GM21360 (cell line): ENCODE results near the gene PSMD5.

ENCODE experiments used
- ATAC-seq: cut with Tn5 transposase; IDR thresholded peaks from one replicate; pipeline ENCODE4 v1.9.1; 2021; ENCODE audit warnings: mild to moderate bottlenecking, moderate library complexity; ENCODE audit not compliant: unreplicated experiment

PSMD5 gene

GRCh38 chr9:120842685-120843485 is at the start of gene PSMD5:
TSS of gene PSMD5 (minus strand) at chr9:120842922. CDS start at chr9:120842909, 13 bp downstream.
- peak; percentile 99 for ATAC-seq

DNA sequence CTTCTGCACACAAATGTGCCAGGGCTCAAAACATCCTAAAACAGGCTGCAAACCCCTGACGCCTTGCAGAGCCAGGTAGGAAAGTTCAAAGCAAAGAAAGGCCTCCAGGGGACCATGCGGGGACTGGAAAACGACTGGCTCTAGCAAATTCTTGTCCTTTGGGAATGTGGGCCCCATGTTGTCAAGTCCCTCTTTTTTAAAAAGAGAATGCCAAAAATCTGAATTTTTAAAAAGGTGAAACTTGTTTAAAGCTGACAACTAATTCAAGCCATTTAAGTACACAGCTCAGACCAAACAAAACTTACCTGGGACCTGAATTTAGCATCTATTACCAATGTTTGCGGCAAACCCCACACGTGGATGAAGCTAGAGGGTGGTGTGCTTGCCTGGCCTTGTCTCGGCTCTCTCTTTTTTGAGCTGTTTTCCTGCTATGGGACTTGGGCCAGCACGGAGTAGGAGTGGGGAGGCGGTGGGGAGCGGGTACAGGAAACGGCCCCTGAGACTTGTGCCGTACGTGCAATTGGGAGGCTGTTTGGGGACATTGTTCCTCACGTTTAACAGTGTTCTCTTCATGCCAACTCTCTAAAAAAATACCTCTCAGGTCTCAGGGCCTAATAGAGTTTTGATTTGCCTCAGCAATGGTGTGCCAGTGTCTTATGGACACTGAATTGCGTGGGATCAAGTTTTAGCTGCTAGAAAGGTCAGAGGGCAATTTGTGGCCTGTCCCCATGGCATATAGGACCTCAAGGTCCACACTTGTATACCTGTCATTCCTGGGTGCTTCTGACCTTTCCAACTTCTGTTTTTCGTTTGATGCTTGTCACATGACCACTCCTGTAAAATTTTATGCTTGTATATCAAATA is 49.4 kb upstream of the PSMD5 start:
- ATAC-seq = peak; percentile 24

GRCh38 chr9:120891245-120891883 is 48.6 kb upstream of the PSMD5 start:
- no peak for ATAC-seq

GRCh38 chr9:120890320-120891244 is 47.9 kb upstream of the PSMD5 start:
- ATAC-seq = no peak

DNA sequence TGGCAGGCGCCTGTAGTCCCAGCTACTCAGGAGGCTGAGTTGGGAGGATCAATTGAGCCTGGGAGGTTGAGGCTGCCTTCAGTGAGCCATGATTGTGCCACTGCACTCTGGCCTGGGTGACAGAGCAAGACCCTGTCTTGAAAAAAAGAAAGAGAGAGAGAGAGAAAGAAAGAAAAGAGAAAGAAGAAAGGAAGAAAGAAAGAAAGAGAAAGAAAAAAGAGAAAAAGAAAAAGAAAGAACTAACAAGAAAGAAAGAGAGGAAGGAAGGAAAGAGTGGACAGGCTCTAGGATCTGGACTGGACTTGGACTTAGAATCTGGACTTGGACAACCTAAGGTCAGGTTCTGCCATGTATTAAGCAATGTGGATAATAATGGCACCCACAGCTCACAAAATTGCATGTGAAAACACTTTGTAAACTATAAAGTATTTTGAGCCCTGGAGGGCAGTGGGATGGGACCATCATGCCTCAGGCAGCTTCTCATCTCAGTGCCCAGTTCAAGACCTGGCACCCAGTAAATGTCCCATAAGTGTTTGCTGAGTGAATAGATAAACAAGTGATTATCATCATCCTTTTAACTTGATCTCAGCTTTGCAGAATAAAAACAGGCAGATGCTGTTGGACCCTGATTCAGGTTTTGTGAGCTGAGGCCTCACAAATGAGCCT is 47.0 kb upstream of the PSMD5 start:
- no peak for ATAC-seq

DNA sequence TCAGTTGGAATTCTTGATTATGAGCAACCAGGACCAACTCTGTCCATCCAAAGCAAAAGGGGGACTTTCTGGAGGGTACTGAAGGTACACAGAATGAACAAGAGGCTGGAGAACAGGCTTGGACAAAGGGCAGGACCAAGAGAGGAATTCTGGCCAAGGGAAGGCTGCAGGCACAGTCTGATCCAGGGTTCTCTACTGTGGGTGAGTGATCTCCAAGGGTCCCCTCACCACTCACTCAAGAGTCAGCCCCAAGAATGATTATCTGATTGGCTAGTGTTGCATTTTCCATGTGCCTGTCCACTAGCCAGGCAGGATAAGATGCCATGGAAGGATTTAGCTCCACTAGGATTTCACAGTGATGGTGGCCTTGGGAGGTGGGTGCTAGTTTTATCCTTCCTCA is 45.9 kb upstream of the PSMD5 start:
- no peak for ATAC-seq

GRCh38 chr9:120886490-120886967 is 43.8 kb upstream of the PSMD5 start:
- no peak for ATAC-seq

GRCh38 chr9:120885958-120886357 is 43.2 kb upstream of the PSMD5 start:
- no peak for ATAC-seq

DNA sequence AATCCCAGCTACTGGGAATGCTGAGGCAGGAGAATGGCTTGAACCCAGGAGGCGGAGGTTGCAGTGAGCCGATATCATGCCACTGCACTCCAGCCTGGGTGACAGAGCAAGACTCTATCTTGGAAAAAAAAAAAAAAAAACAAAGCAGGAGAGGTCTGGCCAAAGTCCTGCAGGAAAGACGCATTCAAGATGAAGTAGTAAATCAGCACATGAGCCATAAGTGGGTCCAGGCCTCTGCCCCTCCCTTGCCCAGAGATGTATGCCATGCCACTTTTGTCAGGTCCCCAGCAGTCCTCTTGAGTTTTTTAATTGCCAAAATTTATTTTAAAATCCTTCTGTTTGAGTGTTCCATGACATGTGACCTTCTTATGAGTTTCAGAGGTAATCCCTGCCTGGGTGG is 42.7 kb upstream of the PSMD5 start:
- no peak for ATAC-seq

GRCh38 chr9:120883608-120883996 is 40.9 kb upstream of the PSMD5 start:
- no peak for ATAC-seq

DNA sequence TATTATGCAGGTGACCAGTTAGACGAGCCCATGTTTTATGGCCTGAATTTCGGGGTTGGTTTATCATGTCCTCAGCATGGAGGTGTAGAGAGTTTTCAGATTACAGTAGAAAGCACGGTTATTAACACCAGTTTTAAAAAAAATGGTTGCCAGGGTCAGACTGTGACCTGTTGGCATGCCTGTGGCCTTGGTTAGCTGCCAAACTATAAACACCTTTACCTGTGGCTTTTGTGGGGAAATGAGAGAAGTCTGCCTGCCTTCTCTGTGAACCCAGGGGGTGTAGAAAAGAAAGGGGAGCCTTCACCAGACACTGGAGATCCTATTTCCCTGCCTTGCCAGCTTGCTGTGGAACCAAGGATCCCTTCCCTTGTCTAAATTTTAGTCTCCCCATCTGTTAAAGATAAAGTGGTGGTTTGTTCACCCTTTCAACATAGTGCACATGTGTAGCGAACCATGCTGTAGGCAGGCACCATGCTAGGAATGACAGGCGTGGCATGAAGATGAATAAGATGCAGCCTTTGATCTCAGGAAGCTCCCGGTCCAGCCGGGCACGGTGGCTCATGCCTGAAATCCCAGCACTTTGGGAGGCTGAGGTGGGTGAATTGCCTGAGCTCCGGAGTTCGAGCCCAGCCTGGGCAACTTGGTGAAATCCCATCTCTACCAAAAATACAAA is 40.3 kb upstream of the PSMD5 start:
- no peak for ATAC-seq

GRCh38 chr9:120879446-120879845 is 36.7 kb upstream of the PSMD5 start:
- no peak for ATAC-seq

DNA sequence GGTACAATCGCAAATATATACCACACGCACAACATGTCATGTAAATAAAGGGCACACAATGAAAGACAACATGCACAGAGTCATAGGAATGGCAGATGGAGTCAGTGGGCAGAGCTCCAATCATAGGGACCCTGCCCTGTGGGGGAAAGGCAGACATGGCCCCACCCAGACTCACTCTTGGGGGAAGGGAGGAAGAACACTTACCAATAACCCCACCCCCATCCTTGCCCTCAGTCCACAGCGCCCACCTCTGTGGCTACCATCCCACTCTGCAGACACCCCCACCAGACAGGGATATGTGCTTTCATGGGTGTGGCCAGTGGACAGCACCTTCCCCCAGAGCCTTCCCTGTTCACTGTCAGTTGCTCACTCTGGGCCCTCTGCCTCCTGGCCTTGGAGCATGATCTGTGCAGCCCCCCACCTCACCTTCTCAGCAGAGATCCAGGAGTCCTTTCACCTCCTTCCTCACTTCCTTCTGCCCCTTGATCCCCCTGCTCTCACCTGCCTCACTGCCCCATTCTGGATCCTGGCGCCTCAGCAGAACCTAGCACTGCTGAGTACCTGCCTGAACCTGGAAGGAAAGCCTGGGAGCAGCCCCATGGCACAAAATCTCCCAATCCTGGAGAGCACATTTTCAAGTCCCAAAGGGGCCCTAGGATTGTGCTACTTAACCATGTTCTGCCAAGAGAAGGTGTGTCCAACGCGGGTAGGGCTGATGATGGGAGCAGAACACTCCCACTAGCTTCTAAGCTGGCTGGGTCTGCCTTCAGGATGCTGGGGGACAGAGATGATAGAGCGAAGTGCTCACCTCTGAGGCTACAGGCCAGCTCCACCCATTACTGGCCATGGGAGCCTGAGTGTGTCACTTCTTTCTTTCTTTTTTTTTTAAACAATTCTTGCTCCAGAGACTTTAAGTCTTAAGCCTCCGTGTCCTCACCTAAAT is 35.7 kb upstream of the PSMD5 start:
- no peak for ATAC-seq

DNA sequence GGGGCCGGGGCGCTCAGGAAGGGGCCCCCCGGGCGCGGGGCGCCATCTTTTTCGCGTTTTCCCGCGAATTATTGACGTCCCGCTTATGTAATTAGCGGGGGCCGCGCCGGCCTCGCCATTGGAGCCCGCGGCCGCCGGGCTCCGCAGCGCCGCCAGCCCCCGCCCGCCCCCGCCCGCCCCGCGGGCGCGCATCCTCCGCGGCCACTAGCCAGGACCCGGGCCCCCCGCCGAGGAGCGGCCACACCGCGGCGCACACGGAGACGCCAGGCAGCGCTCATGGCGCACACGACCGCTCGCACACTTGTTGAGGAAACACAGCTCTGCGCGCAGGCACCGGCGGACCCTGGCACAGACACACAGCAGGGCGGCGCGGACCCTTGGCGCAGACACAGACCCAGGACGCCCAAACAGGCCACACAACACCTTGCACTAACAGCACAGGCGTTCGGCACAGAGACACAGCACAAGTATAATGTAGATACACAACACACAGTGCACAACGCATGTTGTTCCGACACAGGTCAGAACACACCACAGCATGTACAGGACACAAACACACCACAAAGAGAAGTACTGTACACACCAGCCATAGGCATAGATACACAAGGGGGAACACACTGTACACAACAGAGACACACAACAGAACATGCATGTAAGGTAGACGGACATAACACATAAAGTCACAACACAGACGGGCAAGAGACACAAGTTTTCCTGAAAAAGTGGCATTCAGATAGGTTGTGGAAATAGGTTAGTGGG is 34.7 kb upstream of the PSMD5 start:
- ATAC-seq = peak; percentile 35

DNA sequence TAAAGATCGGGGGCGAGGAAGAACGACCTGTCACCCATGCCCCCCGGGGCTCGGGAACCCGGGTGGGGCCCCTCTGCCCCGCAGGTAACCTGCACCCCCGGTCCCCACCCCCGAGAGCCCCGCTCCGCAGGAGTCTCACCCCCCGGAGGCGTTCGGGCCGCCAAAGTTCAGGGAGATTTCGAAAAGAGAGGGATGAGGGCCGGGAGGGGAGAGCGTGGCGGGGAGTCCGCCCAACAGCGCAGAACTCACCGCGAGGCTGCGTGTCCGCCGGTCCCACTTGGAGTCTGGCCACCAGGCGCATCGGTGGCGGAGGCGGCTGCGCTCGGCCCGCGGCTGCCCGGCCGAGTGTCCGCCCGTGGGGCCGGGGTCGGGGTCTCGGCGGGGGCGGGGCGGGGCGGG is 34.1 kb upstream of the PSMD5 start, which contains the start of gene PHF19:
TSS of gene PHF19 (minus strand) at position 347 of the 399 bp plus-strand sequence. CDS start 2,447 bp downstream, outside the sequence.
- ATAC-seq = peak; percentile 3

GRCh38 chr9:120875954-120876841 is 33.5 kb upstream of the PSMD5 start:
- peak; percentile 53 for ATAC-seq
